ENCODE data around the gene SLC25A2. TPM values are rescaled to one million over a fixed set of nuclear protein-coding genes. Genes with fewer than 3 reads are reported as not detected.

SLC25A2 gene
- total RNA-seq, 1 donor from 2014 or later = 1.4 TPM

GRCh38 chr5:141313711-141314110, 9.9 kb upstream of the SLC25A2 start:
- DNase-seq = no peak

- DNase-seq = no peak
Measured at GRCh38 chr5:141306630-141307029, 2.8 kb upstream of the SLC25A2 start.

- no peak for DNase-seq
Measured at GRCh38 chr5:141298376-141298775, 5.5 kb downstream of the SLC25A2 start.

- DNase-seq = no peak
Measured at GRCh38 chr5:141272906-141273305, 30.9 kb downstream of the SLC25A2 start.

GRCh38 chr5:141269195-141269594, 34.7 kb downstream of the SLC25A2 start:
- DNase-seq = no peak

GRCh38 chr5:141261238-141261546, 42.7 kb downstream of the SLC25A2 start:
- DNase-seq = no peak

- no peak for DNase-seq
Measured at GRCh38 chr5:141260458-141261237, 43.2 kb downstream of the SLC25A2 start.

GRCh38 chr5:141258948-141259347, 44.9 kb downstream of the SLC25A2 start:
- no peak for DNase-seq

GRCh38 chr5:141258464-141258863, 45.4 kb downstream of the SLC25A2 start:
- no peak for DNase-seq

Other genes with a start within 250 kb of the SLC25A2 start
- gene PCDHB2, start 209.4 kb downstream of the SLC25A2 start, total RNA-seq = 3.1 TPM
- 2.7 TPM for gene PCDHB3, start 203.6 kb downstream of the SLC25A2 start, total RNA-seq
- gene PCDHB4, start 182.2 kb downstream of the SLC25A2 start, total RNA-seq = 1.6 TPM
- 2.7 TPM for gene PCDHB5, start 168.8 kb downstream of the SLC25A2 start, total RNA-seq
- 0.39 TPM for gene PCDHB6, start 154.0 kb downstream of the SLC25A2 start, total RNA-seq
- 1.1 TPM for gene PCDHB7, start 131.4 kb downstream of the SLC25A2 start, total RNA-seq
- 0.49 TPM for gene PCDHB8, start 126.3 kb downstream of the SLC25A2 start, total RNA-seq
- gene PCDHB16, start 121.7 kb downstream of the SLC25A2 start, total RNA-seq = 2.5 TPM
- 0.89 TPM for gene PCDHB9, start 116.9 kb downstream of the SLC25A2 start, total RNA-seq
- 1.8 TPM for gene PCDHB10, start 111.7 kb downstream of the SLC25A2 start, total RNA-seq
- 3.5 TPM for gene PCDHB11, start 104.4 kb downstream of the SLC25A2 start, total RNA-seq
- 2.2 TPM for gene PCDHB12, start 95.3 kb downstream of the SLC25A2 start, total RNA-seq
- 2.9 TPM for gene PCDHB13, start 90.1 kb downstream of the SLC25A2 start, total RNA-seq
- gene PCDHB14, start 80.7 kb downstream of the SLC25A2 start, total RNA-seq = 3.8 TPM
- gene PCDHB15, start 58.7 kb downstream of the SLC25A2 start, total RNA-seq = 3.6 TPM
- 88.8 TPM for gene TAF7, start 16.7 kb upstream of the SLC25A2 start, total RNA-seq
- 0.39 TPM for gene PCDHGA1, start 26.5 kb upstream of the SLC25A2 start, total RNA-seq
- gene PCDHGA2, start 34.7 kb upstream of the SLC25A2 start, total RNA-seq = 3.6 TPM
- gene PCDHGA3, start 39.8 kb upstream of the SLC25A2 start, total RNA-seq = 1.6 TPM
- gene PCDHGB1, start 46.0 kb upstream of the SLC25A2 start, total RNA-seq = 2.6 TPM
- 2.9 TPM for gene PCDHGA4, start 51.0 kb upstream of the SLC25A2 start, total RNA-seq
- 3.3 TPM for gene PCDHGB2, start 55.9 kb upstream of the SLC25A2 start, total RNA-seq
- 3.6 TPM for gene PCDHGA5, start 60.1 kb upstream of the SLC25A2 start, total RNA-seq
- 4.3 TPM for gene PCDHGB3, start 66.2 kb upstream of the SLC25A2 start, total RNA-seq
- 3.6 TPM for gene PCDHGA6, start 69.8 kb upstream of the SLC25A2 start, total RNA-seq
- gene PCDHGA7, start 78.7 kb upstream of the SLC25A2 start, total RNA-seq = 3.5 TPM
- gene PCDHGB4, start 83.6 kb upstream of the SLC25A2 start, total RNA-seq = 6.1 TPM
- 3.3 TPM for gene PCDHGA8, start 88.6 kb upstream of the SLC25A2 start, total RNA-seq
- 8.0 TPM for gene PCDHGB5, start 93.9 kb upstream of the SLC25A2 start, total RNA-seq
- gene PCDHGA9, start 98.7 kb upstream of the SLC25A2 start, total RNA-seq = 4.2 TPM
- 5.6 TPM for gene PCDHGB6, start 104.0 kb upstream of the SLC25A2 start, total RNA-seq
- 4.9 TPM for gene PCDHGA10, start 108.9 kb upstream of the SLC25A2 start, total RNA-seq
- 7.6 TPM for gene PCDHGB7, start 113.6 kb upstream of the SLC25A2 start, total RNA-seq
- 6.1 TPM for gene PCDHGA11, start 117.0 kb upstream of the SLC25A2 start, total RNA-seq
- gene PCDHGA12, start 126.5 kb upstream of the SLC25A2 start, total RNA-seq = 3.9 TPM
- 36.7 TPM for gene PCDHGC3, start 171.9 kb upstream of the SLC25A2 start, total RNA-seq
- gene PCDHGC4, start 181.0 kb upstream of the SLC25A2 start, total RNA-seq = 5.3 TPM
- gene PCDHGC5, start 185.0 kb upstream of the SLC25A2 start, total RNA-seq = 2.9 TPM